Ovary (tissue), 9 donors: ENCODE data around the gene MFSD6L. TPM values are rescaled to one million over a fixed set of nuclear protein-coding genes. Genes with fewer than 3 reads are reported as not detected.

Experiments used
- DNase-seq, 5 donors: peaks; one replicate each; pipeline ENCODE4 v3.0.0-alpha.2; 2019 to 2020
- H3K27ac ChIP-seq, 2 donors: fragments of 200-600 bp; one replicate each; pipeline versions ENCODE4 v1.5.1 to v1.8.0; 2019 to 2022
- H3K27me3 ChIP-seq: fragments of 200-600 bp; one replicate; pipeline ENCODE4 v1.8.0; 2022
- H3K36me3 ChIP-seq: fragments of 200-600 bp; sonication (generic); one replicate; pipeline ENCODE4 v1.5.1; 2019
- H3K4me1 ChIP-seq: one replicate; pipeline ENCODE4 v1.8.1; 2013; ENCODE audit warnings: mild to moderate bottlenecking, moderate library complexity; ENCODE audit not compliant: insufficient read depth
- H3K4me3 ChIP-seq: fragments of 200-600 bp; sonication (generic); one replicate; pipeline ENCODE4 v1.5.1; 2017
- H3K9me3 ChIP-seq, 2 donors: fragments of 200-600 bp in 1 of 2; sonication (generic) in 1 of 2; one replicate each; pipeline versions ENCODE4 v1.5.1 to v1.8.1; 2013 to 2019; ENCODE audit warnings: mild to moderate bottlenecking in 1 of 2, moderate library complexity in 1 of 2
- EP300 ChIP-seq: sonication (generic); formaldehyde crosslinking; IDR thresholded peaks from one replicate; pipeline ENCODE4 v1.6.1; 2017; ENCODE audit warnings: antibody characterized with exemption
- POLR2A ChIP-seq: fragments of 450-650 bp; IDR thresholded peaks from one replicate; pipeline ENCODE4 v1.6.1; 2017; ENCODE audit warnings: antibody characterized with exemption, mild to moderate bottlenecking, moderate library complexity
- WGBS, 3 donors: extraction: QIAGEN DNeasy Blood & Tissue Kit in 1 of 3; methylation state at CpG; one replicate each; pipeline versions ENCODE4 v1.1.5 to v1.1.7; 2013 to 2017; 5-methylcytosine and 5-hydroxymethylcytosine counted together
- intact Hi-C, 4 donors: fragments of 100-400 bp; cut with DNase I; formaldehyde crosslinking; loops; one replicate each; pipeline versions ENCODE4 v1.11.0 to v1.15.1; 2022 to 2023
- polyA plus RNA-seq, 2 donors: library from polyadenylated mRNA; stranded (reverse); fragments of 200-250 nt in 1 of 2; fragments of 350-450 nt in 1 of 2; fragmentation: Illumina TruSeq in 1 of 2; extraction: RNeasy Lipid Tissue Mini Kit (QIAGEN cat#74804) in 1 of 2; gene quantifications; one replicate each; pipeline ENCODE4 v1.2.3, GENCODE V29; 2013 to 2014
- total RNA-seq, 7 donors: library from RNA; depleted of rRNA in 2 of 7; stranded (reverse); fragments of >200 nt in 2 of 7; fragmentation: NEBNext Ultra II Directional in 3 of 7; extraction: Animal tissue kit (Norgen Biotek cat#: 25700) in 3 of 7; gene quantifications; one replicate each; pipeline versions ENCODE4 v1.1.0 to v1.2.4, GENCODE V29; 2016 to 2023
- TF ChIP-seq, protein P1 (sequence below), 3 donors: fragments of 450-650 bp in 2 of 3; fragments of 200-600 bp in 1 of 3; IDR thresholded peaks; one replicate each; pipeline versions ENCODE4 v1.5.1 to v1.8.0; 2016 to 2022; ENCODE audit warnings: antibody characterized with exemption in 3 of 3, mild to moderate bottlenecking in 1 of 3
- donor health status: DM: no; HTN: no; CAD: no; lungs with moderate emphysema.
- donor health status: DM: no; HTN: no; CAD: no.
- donor health status: Bipolar disorder and iron deficiency.
- donor health status: DM: yes; HTN: yes; CAD: no.
- donor health status: DM: no; HTN: no; CAD: no.
- donor health status: DM: yes; HTN: yes; CAD: no.

The MFSD6L gene
- total and polyA plus RNA-seq, 9 donors = 0.13 to 2.2 (median 0.48) TPM; not detected in 4

DNA sequence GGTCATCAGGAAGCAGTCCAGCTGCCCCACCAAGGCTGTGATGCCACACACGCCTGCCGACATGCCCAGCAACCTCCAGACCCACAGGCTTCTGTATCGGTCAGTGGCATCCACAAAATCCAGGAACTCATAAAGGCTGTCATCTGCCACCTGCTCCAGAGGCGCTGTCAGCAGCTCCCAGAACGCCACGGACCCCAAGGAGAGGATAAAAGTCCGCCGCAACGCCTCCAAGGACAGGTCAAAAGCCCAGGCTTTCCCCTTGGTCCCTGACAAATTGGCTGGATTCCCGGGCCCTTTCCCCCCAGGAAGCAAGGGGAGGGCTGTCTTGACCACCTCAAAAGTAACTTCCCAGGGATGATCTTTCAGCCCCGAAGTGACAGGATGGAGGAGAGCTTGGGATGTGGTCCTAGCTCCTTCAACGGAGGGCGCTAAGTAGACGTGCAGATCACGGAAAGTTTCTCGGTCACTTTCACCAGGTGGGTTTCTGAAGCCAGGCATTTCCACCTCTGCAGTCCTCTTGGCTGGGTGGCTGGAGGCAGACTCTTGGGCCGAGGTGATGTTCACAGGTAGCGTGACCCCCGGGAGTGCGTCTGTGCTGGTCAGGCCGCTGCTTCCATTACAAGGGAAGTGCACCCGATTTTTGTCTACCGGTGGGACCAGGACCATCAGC, 854 bp downstream of the MFSD6L start:
- no peak for TF ChIP-seq EP300
- TF ChIP-seq POLR2A = no peak
- TF ChIP-seq, protein P1, sequence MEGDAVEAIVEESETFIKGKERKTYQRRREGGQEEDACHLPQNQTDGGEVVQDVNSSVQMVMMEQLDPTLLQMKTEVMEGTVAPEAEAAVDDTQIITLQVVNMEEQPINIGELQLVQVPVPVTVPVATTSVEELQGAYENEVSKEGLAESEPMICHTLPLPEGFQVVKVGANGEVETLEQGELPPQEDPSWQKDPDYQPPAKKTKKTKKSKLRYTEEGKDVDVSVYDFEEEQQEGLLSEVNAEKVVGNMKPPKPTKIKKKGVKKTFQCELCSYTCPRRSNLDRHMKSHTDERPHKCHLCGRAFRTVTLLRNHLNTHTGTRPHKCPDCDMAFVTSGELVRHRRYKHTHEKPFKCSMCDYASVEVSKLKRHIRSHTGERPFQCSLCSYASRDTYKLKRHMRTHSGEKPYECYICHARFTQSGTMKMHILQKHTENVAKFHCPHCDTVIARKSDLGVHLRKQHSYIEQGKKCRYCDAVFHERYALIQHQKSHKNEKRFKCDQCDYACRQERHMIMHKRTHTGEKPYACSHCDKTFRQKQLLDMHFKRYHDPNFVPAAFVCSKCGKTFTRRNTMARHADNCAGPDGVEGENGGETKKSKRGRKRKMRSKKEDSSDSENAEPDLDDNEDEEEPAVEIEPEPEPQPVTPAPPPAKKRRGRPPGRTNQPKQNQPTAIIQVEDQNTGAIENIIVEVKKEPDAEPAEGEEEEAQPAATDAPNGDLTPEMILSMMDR (IDR thresholded peaks at IDR 0.05) = no peak
- no peaks in the 10 kb centered on the region for H3K4me1 ChIP-seq
- intact Hi-C loops = no loop called here
- no peaks in the 10 kb centered on the region for H3K9me3 ChIP-seq
- DNase-seq = no peak
- H3K4me3 ChIP-seq = no peak overlapping the region
- 60 to 68% (median 68%) methylated on average over 23 of the region's 23 CpGs for WGBS, 3 donors
- H3K27me3 ChIP-seq = no peaks in the 10 kb centered on the region
- H3K36me3 ChIP-seq = no peaks in the 10 kb centered on the region
- no peak overlapping the region for H3K27ac ChIP-seq

DNA sequence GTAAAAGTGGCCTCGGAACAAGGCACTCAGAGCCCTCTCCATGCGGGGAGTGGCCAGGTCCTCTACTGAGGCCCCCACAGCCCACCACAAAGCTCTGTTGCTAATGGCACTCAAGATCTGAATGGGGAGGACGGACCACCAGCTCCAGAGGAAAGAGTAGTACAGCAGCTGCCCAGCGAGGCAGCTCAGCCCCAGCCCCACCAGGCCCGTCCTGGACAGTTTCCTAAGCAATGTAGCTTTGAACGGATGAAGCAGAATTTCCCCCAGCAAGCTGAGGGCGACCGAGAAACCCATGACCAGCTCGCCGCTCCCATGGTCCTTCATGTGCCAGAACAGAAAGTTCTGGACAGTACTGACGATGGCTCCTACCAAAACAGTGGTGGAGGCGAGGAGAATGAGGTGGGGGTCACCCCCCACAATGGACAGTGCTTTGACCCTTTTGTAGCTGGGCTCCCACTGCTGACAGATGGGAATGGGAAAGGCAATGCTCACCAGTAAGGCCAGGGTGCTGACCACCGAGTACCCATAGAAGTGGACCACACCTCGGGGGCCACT, 1.5 kb downstream of the MFSD6L start:
- intact Hi-C loops = no loop called here
- H3K4me3 ChIP-seq = no peak overlapping the region
- WGBS, 3 donors = 83 to 91% (median 88%) methylated on average over 14 of the region's 14 CpGs
- no peaks in the 10 kb centered on the region for H3K4me1 ChIP-seq
- no peaks in the 10 kb centered on the region for H3K9me3 ChIP-seq
- H3K36me3 ChIP-seq = no peaks in the 10 kb centered on the region
- H3K27me3 ChIP-seq = no peaks in the 10 kb centered on the region
- DNase-seq = no peak
- H3K27ac ChIP-seq = no peak overlapping the region
- TF ChIP-seq, protein P1 (IDR thresholded peaks at IDR 0.05) = no peak
- TF ChIP-seq POLR2A (no peak), EP300 (no peak)

DNA sequence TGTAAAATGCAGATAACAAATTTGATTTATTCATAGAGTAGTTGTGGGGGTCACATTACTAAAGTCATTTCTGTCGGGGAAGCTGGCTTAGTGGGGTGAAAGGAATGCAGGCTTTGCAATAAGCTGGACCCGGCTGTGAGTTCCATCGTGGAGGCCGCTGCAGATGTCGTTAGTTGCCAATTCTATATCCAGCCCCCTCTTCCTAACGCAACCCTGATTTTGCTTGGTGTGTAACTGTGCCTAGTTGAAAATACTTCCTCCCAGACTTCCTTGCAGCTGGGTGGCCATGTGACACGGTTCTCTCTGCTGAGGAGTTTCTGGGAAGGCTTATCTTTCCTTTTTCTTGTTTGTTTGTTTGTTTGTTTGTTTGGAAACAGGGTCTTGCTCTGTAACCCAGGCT, 4.5 kb downstream of the MFSD6L start:
- WGBS, 3 donors = 10 to 14% (median 13%) methylated on average over 7 of the region's 7 CpGs
- Histone ChIP-seq H3K27ac (no peak overlapping the region), H3K27me3 (no peaks in the 10 kb centered on the region), H3K9me3 (no peaks in the 10 kb centered on the region), H3K4me3 (no peak overlapping the region), H3K36me3 (no peaks in the 10 kb centered on the region), H3K4me1 (no peaks in the 10 kb centered on the region)
- intact Hi-C loops = no loop called here
- DNase-seq = no peak
- no peak for TF ChIP-seq EP300
- no peak for TF ChIP-seq POLR2A
- TF ChIP-seq, protein P1 (IDR thresholded peaks at IDR 0.05) = no peak

DNA sequence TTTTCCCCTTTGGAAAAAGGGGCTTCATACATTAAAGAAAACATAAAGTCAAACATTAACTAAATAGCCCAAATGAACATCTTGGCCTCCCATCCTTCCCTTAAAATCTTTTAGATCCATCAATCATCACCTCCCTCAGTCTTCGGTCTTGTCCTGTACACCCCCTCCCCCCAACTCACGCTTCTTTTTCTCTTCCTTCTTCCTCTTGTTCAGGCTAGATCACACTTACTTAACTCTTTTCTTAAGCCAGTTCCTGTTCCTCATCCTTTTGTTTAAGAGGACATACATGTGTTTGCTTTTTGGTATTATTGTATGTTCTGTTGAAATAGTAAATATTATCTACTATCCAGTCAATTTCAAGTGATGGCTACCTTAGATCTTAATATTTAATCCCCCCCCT, 5.5 kb downstream of the MFSD6L start:
- DNase-seq = no peak
- no peaks in the 10 kb centered on the region for H3K27me3 ChIP-seq
- no peak overlapping the region for H3K4me3 ChIP-seq
- 63 to 66% (median 64%) methylated on average over 2 of the region's 2 CpGs for WGBS, 3 donors
- no peak overlapping the region for H3K27ac ChIP-seq
- TF ChIP-seq POLR2A (no peak), EP300 (no peak)
- TF ChIP-seq, protein P1 (IDR thresholded peaks at IDR 0.05) = no peak
- no peaks in the 10 kb centered on the region for H3K4me1 ChIP-seq
- intact Hi-C loops = no loop called here
- no peaks in the 10 kb centered on the region for H3K9me3 ChIP-seq
- no peaks in the 10 kb centered on the region for H3K36me3 ChIP-seq
